CD4-positive, alpha-beta T cell treated with Interleukin-12 subunit alpha and Interleukin-12 subunit beta, for 1 hour (primary cell): Measurements from ENCODE around the gene ATP4A.

Source experiments
- DNase-seq: peaks from one replicate; pipeline ENCODE4 v3.0.0-alpha.2; 2020

The ATP4A gene

GRCh38 chr19:35549174-35549788 lies 14.2 kb downstream of the ATP4A start:
- DNase-seq = peak; percentile 68

GRCh38 chr19:35546532-35546931 lies 16.9 kb downstream of the ATP4A start:
- no peak for DNase-seq

- peak; percentile 53 for DNase-seq
Measured at GRCh38 chr19:35545855-35546381, 17.5 kb downstream of the ATP4A start.

- DNase-seq = peak; percentile 83
Measured at GRCh38 chr19:35545001-35545854, 18.2 kb downstream of the ATP4A start, which contains the start of gene TMEM147. TMEM147 (plus strand) TSS chr19:35545626; CDS start chr19:35545740, 114 bp downstream.

GRCh38 chr19:35544110-35544802 lies 19.2 kb downstream of the ATP4A start:
- no peak for DNase-seq

GRCh38 chr19:35543280-35544109 lies 20.0 kb downstream of the ATP4A start:
- DNase-seq = no peak

GRCh38 chr19:35542209-35542608 lies 21.2 kb downstream of the ATP4A start:
- no peak for DNase-seq

GRCh38 chr19:35540356-35540927 lies 23.0 kb downstream of the ATP4A start:
- no peak for DNase-seq

- DNase-seq = no peak
Measured at GRCh38 chr19:35539850-35540249, 23.6 kb downstream of the ATP4A start.

GRCh38 chr19:35539314-35539713 lies 24.1 kb downstream of the ATP4A start:
- DNase-seq = no peak

- DNase-seq = no peak
Measured at GRCh38 chr19:35534803-35535480, 28.5 kb downstream of the ATP4A start.

- peak; percentile 43 for DNase-seq
Measured at GRCh38 chr19:35533822-35534392, 29.6 kb downstream of the ATP4A start.

- no peak for DNase-seq
Measured at GRCh38 chr19:35533201-35533821, 30.1 kb downstream of the ATP4A start, which contains the start of gene GAPDHS. GAPDHS (plus strand) TSS chr19:35533456; CDS start chr19:35533528, 72 bp downstream.

- no peak for DNase-seq
Measured at GRCh38 chr19:35531291-35531690, 32.2 kb downstream of the ATP4A start.

GRCh38 chr19:35529241-35530218 lies 33.9 kb downstream of the ATP4A start:
- no peak for DNase-seq

- no peak for DNase-seq
Measured at GRCh38 chr19:35528218-35529038, 35.0 kb downstream of the ATP4A start, which contains the start of gene SBSN. SBSN (minus strand) TSS chr19:35528311; CDS start chr19:35528281, 30 bp downstream.

GRCh38 chr19:35525873-35526272 lies 37.6 kb downstream of the ATP4A start:
- no peak for DNase-seq

GRCh38 chr19:35524181-35524837 lies 39.1 kb downstream of the ATP4A start:
- DNase-seq = no peak
